HCT116 (cell line): Measurements from ENCODE around the gene CNST. TPM values are rescaled to one million over a fixed set of nuclear protein-coding genes. Genes with fewer than 3 reads are reported as not detected.

Source experiments
- ATAC-seq: fragments of 200-7000 bp; cut with Tn5 transposase; 2 replicates; pipeline ENCODE4 v1.9.1; 2020; ENCODE audit warnings: mild to moderate bottlenecking, moderate library complexity
- BruUV-seq: library from RNA; stranded (reverse); fragments of 400-500 nt; replicated peaks from 2 replicates; lab custom pipeline; 2021; lab: Mats Ljungman, UMichigan
- CTCF ChIA-PET: fragments of 300-600 bp; sonication (Branson Sonifier 250); formaldehyde crosslinking; loops from one replicate; lab custom pipeline; 2021; ENCODE audit warnings: antibody characterized with exemption; lab: Charles Lee
- POLR2A ChIA-PET: fragments of 300-600, 350-600 bp; sonication (Branson Sonifier 250); formaldehyde crosslinking; loops from one replicate; lab custom pipeline; 2021; ENCODE audit warnings: antibody characterized with exemption; lab: Charles Lee
- RAD21 ChIA-PET, 2 experiments: fragments of 300-600 bp; sonication (Branson Sonifier 250); formaldehyde crosslinking; loops; one replicate each; lab custom pipeline; 2023; ENCODE audit warnings: low total read pairs in 2 of 2; ENCODE audit not compliant: uncharacterized antibody in 2 of 2, unreplicated experiment in 2 of 2, low non-redundant PET in 1 of 2; lab: Charles Lee
- DNase-seq: peaks from one replicate; pipeline ENCODE4 v3.0.0-alpha.2; 2010; ENCODE audit warnings: low read depth, low spot score
- H2AFZ ChIP-seq: fragments of 200-600 bp; shearing (Covaris generic), sonication (generic); 2 replicates; pipeline ENCODE4 v1.6.1; 2017; ENCODE audit warnings: low read depth, mixed run types, mixed read lengths, antibody characterized with exemption, low read length; ENCODE audit not compliant: poor library complexity, severe bottlenecking
- H3K27ac ChIP-seq: 2 replicates; pipeline ENCODE4 v1.5.1; 2012; ENCODE audit warnings: low read depth, low read length
- H3K27me3 ChIP-seq: fragments of 200-600 bp; sonication (generic); 2 replicates; pipeline ENCODE4 v1.6.1; 2016; ENCODE audit warnings: mixed run types, low read length, mixed read lengths; ENCODE audit not compliant: insufficient read depth
- H3K36me3 ChIP-seq, 2 experiments: fragments of 200-500 bp in 1 of 2; fragments of 200-600 bp in 1 of 2; sonication (Bioruptor generic) in 1 of 2; sonication (generic) in 1 of 2; 2 replicates each; pipeline versions ENCODE4 v1.5.1 to v1.6.1; 2014 to 2016; ENCODE audit warnings: low read length in 2 of 2, inconsistent platforms in 1 of 2, mixed read lengths in 1 of 2, mixed run types in 1 of 2; ENCODE audit not compliant: insufficient read depth in 2 of 2, control insufficient read depth in 1 of 2
- H3K4me1 ChIP-seq, 2 experiments: fragments of 200-600 bp in 1 of 2; sonication (generic) in 1 of 2; 2 replicates each; pipeline versions ENCODE4 v1.5.1 to v1.6.1; 2012 to 2017; ENCODE audit warnings: low read length in 2 of 2, inconsistent platforms in 1 of 2, mild to moderate bottlenecking in 1 of 2, mixed read lengths in 1 of 2, mixed run types in 1 of 2, moderate library complexity in 1 of 2; ENCODE audit not compliant: insufficient read depth in 2 of 2, control insufficient read depth in 1 of 2
- H3K4me2 ChIP-seq: fragments of 200-600 bp; sonication (generic); 2 replicates; pipeline ENCODE4 v1.6.1; 2017; ENCODE audit warnings: mixed run types, low read length, mixed read lengths
- H3K4me3 ChIP-seq, 2 experiments: fragments of 200-600 bp in 1 of 2; sonication (generic) in 1 of 2; replicated peaks in 1 of 2; 2 replicates each; pipeline ENCODE4 v1.5.1; 2011 to 2016; ENCODE audit warnings: low read length in 2 of 2, control low read depth in 1 of 2, low read depth in 1 of 2, mild to moderate bottlenecking in 1 of 2, mixed read lengths in 1 of 2, mixed run types in 1 of 2
- H3K79me2 ChIP-seq: fragments of 200-600 bp; sonication (generic); 2 replicates; pipeline ENCODE4 v1.6.1; 2017; ENCODE audit warnings: mild to moderate bottlenecking, mixed run types, low read length, moderate library complexity, mixed read lengths; ENCODE audit not compliant: insufficient read depth
- H3K9ac ChIP-seq: fragments of 200-600 bp; sonication (generic); 2 replicates; pipeline ENCODE4 v1.6.1; 2016; ENCODE audit warnings: low read length, mixed read lengths
- H3K9me2 ChIP-seq: fragments of 200-600 bp; sonication (generic), shearing (Covaris generic); 2 replicates; pipeline ENCODE4 v1.6.1; 2017; ENCODE audit warnings: mixed run types, mild to moderate bottlenecking, moderate library complexity; ENCODE audit not compliant: insufficient read depth
- H3K9me3 ChIP-seq, 2 experiments: fragments of 200-500 bp in 1 of 2; fragments of 200-600 bp in 1 of 2; sonication (Bioruptor generic) in 1 of 2; sonication (generic) in 1 of 2; 2 replicates each; pipeline ENCODE4 v1.6.1; 2014 to 2017; ENCODE audit warnings: low read length in 2 of 2, mixed read lengths in 2 of 2, inconsistent platforms in 1 of 2, low read depth in 1 of 2, mild to moderate bottlenecking in 1 of 2, mixed run types in 1 of 2, moderate library complexity in 1 of 2; ENCODE audit not compliant: control insufficient read depth in 1 of 2, insufficient read depth in 1 of 2
- H4K20me1 ChIP-seq: fragments of 200-600 bp; sonication (generic), shearing (Covaris generic); 2 replicates; pipeline ENCODE4 v1.6.1; 2017; ENCODE audit warnings: mixed run types, mild to moderate bottlenecking, moderate library complexity; ENCODE audit not compliant: insufficient read depth
- ELF1 ChIP-seq: IDR thresholded peaks from 2 replicates; pipeline ENCODE4 v1.6.1; 2012; ENCODE audit warnings: low read depth, borderline replicate concordance
- EZH2 ChIP-seq: fragments of 200-600 bp; sonication (generic); IDR thresholded peaks from 2 replicates; pipeline ENCODE4 v1.6.1; 2017; ENCODE audit warnings: antibody characterized with exemption, mixed run types
- REST ChIP-seq: IDR thresholded peaks from 2 replicates; pipeline ENCODE4 v1.6.1; 2012; ENCODE audit warnings: low read depth
- SP1 ChIP-seq: IDR thresholded peaks from 2 replicates; pipeline ENCODE4 v1.6.1; 2012; ENCODE audit warnings: low read depth
- ZFX ChIP-seq: fragments of 450-650 bp; IDR thresholded peaks from 2 replicates; pipeline ENCODE4 v1.6.1; 2017
- intact Hi-C: fragments of 100-400 bp; cut with micrococcal nuclease; formaldehyde crosslinking; loops from 2 replicates; pipeline ENCODE4 v1.10.0; 2022
- total RNA-seq: library from RNA; stranded (reverse); gene quantifications from one replicate; pipeline ENCODE4 v1.2.1, GENCODE V29; 2021; ENCODE audit not compliant: unreplicated experiment
- TF ChIP-seq, protein P1 (sequence below): IDR thresholded peaks from 2 replicates; pipeline ENCODE4 v1.6.1; 2012

CNST gene
- total RNA-seq, 1 experiment from 2014 or later, result 13.5 TPM

DNA sequence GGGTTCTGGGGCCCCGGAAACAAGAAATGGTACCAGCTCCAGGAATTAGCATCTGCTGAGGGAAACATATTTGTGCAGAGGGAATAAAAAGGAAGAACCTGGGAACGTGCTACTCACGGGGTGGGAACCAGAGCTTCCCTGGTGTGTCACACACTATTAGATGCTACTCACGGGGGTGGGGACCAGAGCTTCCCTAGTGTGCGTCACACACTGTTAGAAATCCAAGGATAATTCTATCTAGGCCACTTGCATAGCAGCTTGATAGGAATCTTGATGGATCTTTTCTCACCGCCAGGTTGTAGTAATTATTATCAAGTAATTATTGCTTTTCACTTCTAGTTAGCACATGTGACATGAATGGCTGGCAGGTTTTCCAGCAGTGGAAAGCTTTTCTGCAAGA lies 103.4 kb downstream of the CNST start:
- CTCF ChIA-PET, result no interaction called here
- no peaks in the 10 kb centered on the region for H4K20me1 ChIP-seq
- POLR2A ChIA-PET, result no interaction called here

More for the DNA sequence above, 103.4 kb downstream of the CNST start:
- Histone ChIP-seq H3K9me2 (no peaks in the 10 kb centered on the region), H3K4me1 (no peaks in the 10 kb centered on the region), H3K27ac (no peak overlapping the region), H3K9me3 (no peaks in the 10 kb centered on the region), H3K4me2 (no peak overlapping the region), H3K27me3 (no peaks in the 10 kb centered on the region), H3K9ac (no peak overlapping the region), H3K36me3 (no peaks in the 10 kb centered on the region), H3K4me3 (no peak overlapping the region), H3K79me2 (no peaks in the 10 kb centered on the region), H2AFZ (no peak overlapping the region)
- RAD21 ChIA-PET, result no interaction called here
- ATAC-seq (no peak), DNase-seq (no peak)
- no peak for TF ChIP-seq REST
- TF ChIP-seq SP1, result no peak
- TF ChIP-seq, protein P1, sequence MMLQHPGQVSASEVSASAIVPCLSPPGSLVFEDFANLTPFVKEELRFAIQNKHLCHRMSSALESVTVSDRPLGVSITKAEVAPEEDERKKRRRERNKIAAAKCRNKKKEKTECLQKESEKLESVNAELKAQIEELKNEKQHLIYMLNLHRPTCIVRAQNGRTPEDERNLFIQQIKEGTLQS, result no peak
- no peak for TF ChIP-seq ELF1
- no peak for TF ChIP-seq ZFX
- no peak for TF ChIP-seq EZH2
- BruUV-seq, result no TSS peak
- intact Hi-C loops, result no loop called here
